Neural cell (in vitro differentiated cells): ENCODE results near the gene RPP38. TPM values are rescaled to one million over a fixed set of nuclear protein-coding genes. Genes with fewer than 3 reads are reported as not detected.

Experiments
- H2AFZ ChIP-seq: fragments of 200-600, 300-800 bp; sonication (generic), shearing (Covaris generic); 2 replicates; pipeline ENCODE4 v1.6.0; 2014; ENCODE audit warnings: low read depth, mild to moderate bottlenecking, antibody characterized with exemption, low read length, moderate library complexity
- H3F3A ChIP-seq: fragments of 200-600 bp; shearing (Covaris generic); 2 replicates; pipeline ENCODE4 v1.6.1; 2016; ENCODE audit warnings: mild to moderate bottlenecking, moderate library complexity, mixed read lengths, antibody characterized with exemption, low read length; ENCODE audit not compliant: insufficient read depth, poor library complexity, severe bottlenecking
- H3K27ac ChIP-seq: fragments of 200-600, 300-800 bp; sonication (generic), shearing (Covaris generic); 2 replicates; pipeline ENCODE4 v1.5.1; 2014; ENCODE audit warnings: mild to moderate bottlenecking, low read length, moderate library complexity
- H3K27me3 ChIP-seq: fragments of 300-800, 200-600 bp; sonication (generic), shearing (Covaris generic); 2 replicates; pipeline ENCODE4 v1.6.0; 2014; ENCODE audit warnings: mild to moderate bottlenecking, low read depth, low read length, moderate library complexity; ENCODE audit not compliant: insufficient read depth
- H3K36me3 ChIP-seq: fragments of 300-800, 200-600 bp; sonication (generic), shearing (Covaris generic); 2 replicates; pipeline ENCODE4 v1.5.1; 2014; ENCODE audit warnings: mild to moderate bottlenecking, antibody characterized with exemption, low read length, moderate library complexity; ENCODE audit not compliant: insufficient read depth
- H3K4me2 ChIP-seq: fragments of 300-800, 200-600 bp; sonication (generic), shearing (Covaris generic); 2 replicates; pipeline ENCODE4 v1.6.0; 2014; ENCODE audit warnings: mild to moderate bottlenecking, low read length
- H3K4me3 ChIP-seq: fragments of 300-800, 200-600 bp; sonication (generic), shearing (Covaris generic); 2 replicates; pipeline ENCODE4 v1.5.1; 2014; ENCODE audit warnings: mild to moderate bottlenecking, low read length, moderate library complexity
- H3K79me2 ChIP-seq: fragments of 200-600 bp; shearing (Covaris generic); replicated peaks from 2 replicates; pipeline ENCODE4 v1.6.0; 2014; ENCODE audit warnings: mild to moderate bottlenecking, low read length, moderate library complexity; ENCODE audit not compliant: insufficient read depth
- H3K9ac ChIP-seq: fragments of 300-800, 200-600 bp; sonication (generic), shearing (Covaris generic); 2 replicates; pipeline ENCODE4 v1.6.1; 2016; ENCODE audit warnings: mild to moderate bottlenecking, low read length, mixed read lengths
- H3K9me2 ChIP-seq: fragments of 200-600 bp; shearing (Covaris generic); 2 replicates; pipeline ENCODE4 v1.6.1; 2016; ENCODE audit warnings: mild to moderate bottlenecking, low read length, mixed read lengths; ENCODE audit not compliant: insufficient read depth
- H3K9me3 ChIP-seq: fragments of 200-600, 300-800 bp; sonication (generic), shearing (Covaris generic); 2 replicates; pipeline ENCODE4 v1.6.1; 2016; ENCODE audit warnings: mild to moderate bottlenecking, mixed run types, low read length, moderate library complexity, mixed read lengths
- H4K20me1 ChIP-seq: fragments of 200-600 bp; shearing (Covaris generic); 2 replicates; pipeline ENCODE4 v1.6.1; 2016; ENCODE audit warnings: mild to moderate bottlenecking, mixed run types; ENCODE audit not compliant: insufficient read depth
- EP300 ChIP-seq: fragments of 450-650 bp; conservative IDR thresholded peaks from 2 replicates; pipeline ENCODE4 v1.6.1; 2014; ENCODE audit warnings: antibody characterized with exemption, mild to moderate bottlenecking, moderate library complexity; ENCODE audit not compliant: poor library complexity, severe bottlenecking
- EZH2 ChIP-seq: fragments of 200-600, 300-800 bp; shearing (Covaris generic), sonication (generic); IDR thresholded peaks from 2 replicates; pipeline ENCODE4 v1.6.1; 2014; ENCODE audit warnings: antibody characterized with exemption, low read length, borderline replicate concordance, mild to moderate bottlenecking; ENCODE audit not compliant: insufficient read depth, poor library complexity, severe bottlenecking
- MXI1 ChIP-seq: fragments of 450-650 bp; conservative IDR thresholded peaks from 2 replicates; pipeline ENCODE4 v1.6.1; 2014; ENCODE audit warnings: antibody characterized with exemption, mild to moderate bottlenecking; ENCODE audit not compliant: poor library complexity, severe bottlenecking
- POLR2AphosphoS5 ChIP-seq: IDR thresholded peaks from 2 replicates; pipeline ENCODE4 v1.6.1; 2012
- RAD21 ChIP-seq: fragments of 450-650 bp; conservative IDR thresholded peaks from 2 replicates; pipeline ENCODE4 v1.6.1; 2014; ENCODE audit warnings: antibody characterized with exemption, mild to moderate bottlenecking, moderate library complexity
- REST ChIP-seq: IDR thresholded peaks from 2 replicates; pipeline ENCODE4 v1.6.1; 2012; ENCODE audit warnings: borderline replicate concordance
- SMC3 ChIP-seq: fragments of 450-650 bp; conservative IDR thresholded peaks from 2 replicates; pipeline ENCODE4 v1.6.1; 2014; ENCODE audit warnings: antibody characterized with exemption, mild to moderate bottlenecking, moderate library complexity; ENCODE audit not compliant: poor library complexity
- TAF1 ChIP-seq: IDR thresholded peaks from 2 replicates; pipeline ENCODE4 v1.6.1; 2012; ENCODE audit warnings: low read depth
- polyA plus RNA-seq: library from polyadenylated mRNA; depleted of rRNA; stranded (reverse); fragments of >200 nt; gene quantifications from 2 replicates; pipeline ENCODE4 v1.2.3, GENCODE V29; 2014
- TF ChIP-seq, protein P1 (sequence below): fragments of 450-650 bp; IDR thresholded peaks from 2 replicates; pipeline ENCODE4 v1.5.1; 2014; ENCODE audit warnings: antibody characterized with exemption, mild to moderate bottlenecking, moderate library complexity; ENCODE audit not compliant: poor library complexity, severe bottlenecking

The RPP38 gene
- polyA plus RNA-seq, 1 donor from 2014 or later, result 9.8 TPM

GRCh38 chr10:15060638-15061037 lies 36.5 kb upstream of the RPP38 start:
- no peak overlapping the region for H2AFZ ChIP-seq
- H3K27me3 ChIP-seq, result no peaks in the 10 kb centered on the region
- H3K9ac ChIP-seq, result no peak overlapping the region
- no peak overlapping the region for H3K4me2 ChIP-seq
- H3K4me3 ChIP-seq, result no peak overlapping the region
- TF ChIP-seq EZH2, result no peak
- no peak for TF ChIP-seq MXI1
- TF ChIP-seq EP300, result no peak
- TF ChIP-seq, protein P1, sequence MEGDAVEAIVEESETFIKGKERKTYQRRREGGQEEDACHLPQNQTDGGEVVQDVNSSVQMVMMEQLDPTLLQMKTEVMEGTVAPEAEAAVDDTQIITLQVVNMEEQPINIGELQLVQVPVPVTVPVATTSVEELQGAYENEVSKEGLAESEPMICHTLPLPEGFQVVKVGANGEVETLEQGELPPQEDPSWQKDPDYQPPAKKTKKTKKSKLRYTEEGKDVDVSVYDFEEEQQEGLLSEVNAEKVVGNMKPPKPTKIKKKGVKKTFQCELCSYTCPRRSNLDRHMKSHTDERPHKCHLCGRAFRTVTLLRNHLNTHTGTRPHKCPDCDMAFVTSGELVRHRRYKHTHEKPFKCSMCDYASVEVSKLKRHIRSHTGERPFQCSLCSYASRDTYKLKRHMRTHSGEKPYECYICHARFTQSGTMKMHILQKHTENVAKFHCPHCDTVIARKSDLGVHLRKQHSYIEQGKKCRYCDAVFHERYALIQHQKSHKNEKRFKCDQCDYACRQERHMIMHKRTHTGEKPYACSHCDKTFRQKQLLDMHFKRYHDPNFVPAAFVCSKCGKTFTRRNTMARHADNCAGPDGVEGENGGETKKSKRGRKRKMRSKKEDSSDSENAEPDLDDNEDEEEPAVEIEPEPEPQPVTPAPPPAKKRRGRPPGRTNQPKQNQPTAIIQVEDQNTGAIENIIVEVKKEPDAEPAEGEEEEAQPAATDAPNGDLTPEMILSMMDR, result no peak
- no peak for TF ChIP-seq RAD21
- no peak for TF ChIP-seq REST
- no peak for TF ChIP-seq TAF1
- no peak for TF ChIP-seq POLR2AphosphoS5
- no peak for TF ChIP-seq SMC3
- no peaks in the 10 kb centered on the region for H3K79me2 ChIP-seq
- H3K9me2 ChIP-seq, result no peaks in the 10 kb centered on the region
- no peaks in the 10 kb centered on the region for H4K20me1 ChIP-seq
- peaks cover 8% of the 10 kb centered on the region for H3K9me3 ChIP-seq
- no peak overlapping the region for H3K27ac ChIP-seq
- no peaks in the 10 kb centered on the region for H3F3A ChIP-seq
- H3K36me3 ChIP-seq, result no peaks in the 10 kb centered on the region

GRCh38 chr10:15067154-15067553 lies 30.0 kb upstream of the RPP38 start:
- H3K27me3 ChIP-seq, result no peaks in the 10 kb centered on the region
- H3K27ac ChIP-seq, result no peak overlapping the region
- H3K9me2 ChIP-seq, result no peaks in the 10 kb centered on the region
- H3F3A ChIP-seq, result no peaks in the 10 kb centered on the region
- peaks cover 8% of the 10 kb centered on the region for H3K9me3 ChIP-seq
- H3K4me2 ChIP-seq, result no peak overlapping the region
- no peaks in the 10 kb centered on the region for H3K36me3 ChIP-seq
- H3K4me3 ChIP-seq, result no peak overlapping the region
- H3K79me2 ChIP-seq, result no peaks in the 10 kb centered on the region
- H2AFZ ChIP-seq, result no peak overlapping the region
- TF ChIP-seq SMC3 (no peak), MXI1 (no peak), EP300 (no peak), RAD21 (no peak), EZH2 (no peak), POLR2AphosphoS5 (no peak), TAF1 (no peak), REST (no peak)
- TF ChIP-seq, protein P1, result no peak
- H3K9ac ChIP-seq, result no peak overlapping the region
- H4K20me1 ChIP-seq, result no peaks in the 10 kb centered on the region
